ENCODE measurements around the gene HOXA1. TPM values are rescaled to one million over a fixed set of nuclear protein-coding genes. Genes with fewer than 3 reads are reported as not detected.

Gene HOXA1
- total RNA-seq, 6 experiments from 2014 or later: 0.28 to 0.81 (median 0.45) TPM

DNA sequence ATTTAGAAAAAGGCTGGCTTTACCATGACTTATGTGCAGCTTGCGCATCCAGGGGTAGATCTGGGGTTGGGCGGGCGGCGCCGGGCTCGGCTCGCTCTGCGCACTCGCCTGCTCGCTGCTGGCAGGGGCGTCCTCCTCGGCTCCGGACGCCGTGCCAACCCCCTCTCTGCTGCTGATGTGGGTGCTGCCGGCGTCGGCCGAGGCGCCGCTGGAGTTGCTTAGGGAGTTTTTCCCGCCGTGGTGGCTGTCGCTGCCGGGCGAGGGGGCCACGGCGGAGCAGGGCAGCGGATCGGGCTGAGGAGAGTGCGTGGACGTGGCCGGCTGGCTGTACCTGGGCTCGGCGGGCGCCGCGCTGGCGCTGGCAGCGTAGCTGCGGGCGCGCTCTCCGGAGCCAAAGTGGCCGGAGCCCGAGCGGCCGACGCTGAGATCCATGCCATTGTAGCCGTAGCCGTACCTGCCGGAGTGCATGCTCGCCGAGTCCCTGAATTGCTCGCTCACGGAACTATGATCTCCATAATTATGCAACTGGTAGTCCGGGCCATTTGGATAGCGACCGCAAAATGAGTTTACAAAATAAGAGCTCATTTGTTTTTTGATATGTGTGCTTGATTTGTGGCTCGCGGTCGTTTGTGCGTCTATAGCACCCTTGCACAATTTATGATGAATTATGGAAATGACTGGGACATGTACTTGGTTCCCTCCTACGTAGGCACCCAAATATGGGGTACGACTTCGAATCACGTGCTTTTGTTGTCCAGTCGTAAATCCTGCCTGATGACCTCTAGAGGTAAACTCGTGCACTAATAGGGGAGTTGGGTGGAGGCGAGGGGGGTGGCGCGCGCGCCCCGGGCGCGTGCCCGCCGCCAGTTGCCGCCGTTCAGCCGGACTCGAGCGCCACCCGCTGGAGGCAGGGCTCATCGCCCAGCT, 47.5 kb upstream of the HOXA1 start, which contains the start of gene HOXA5:
TSS of gene HOXA5 (minus strand) at position 659 of the 927 bp plus-strand sequence. CDS start at position 585, 74 bp downstream.
- peaks cover 3% of the 10 kb centered on the region; the same call in 1 of the 2 replicates for H3K27me3 Mint-ChIP-seq (ENCODE audit: insufficient read depth)
- peak within 1 kb of the TSS; percentile 86 for H3K4me3 Mint-ChIP-seq
- peaks cover 18% of the 10 kb centered on the region for H3K36me3 Mint-ChIP-seq (ENCODE audit: low read depth)
- peak; percentile 88 for DNase-seq
- peak; percentile 91 for TF ChIP-seq CTCF (IDR thresholded peaks at IDR 0.05)
- peak within 1 kb of the TSS; percentile 62; the same call in 1 of the 2 replicates for H3K27ac Mint-ChIP-seq
- peaks cover 11% of the 10 kb centered on the region for H3K4me1 Mint-ChIP-seq (ENCODE audit: low read depth)
- no peaks in the 10 kb centered on the region for H3K9me3 Mint-ChIP-seq

GRCh38 chr7:27142580-27143022, 46.8 kb upstream of the HOXA1 start:
- Mint-ChIP-seq H3K27ac (no peak overlapping the region), H3K36me3 (ENCODE audit: low read depth) (peaks cover 18% of the 10 kb centered on the region), H3K9me3 (no peaks in the 10 kb centered on the region), H3K4me1 (ENCODE audit: low read depth) (peaks cover 6% of the 10 kb centered on the region; the same call in 1 of the 2 replicates), H3K27me3 (ENCODE audit: insufficient read depth) (peaks cover 3% of the 10 kb centered on the region; the same call in 1 of the 2 replicates), H3K4me3 (peak overlapping the region; percentile 86)
- TF ChIP-seq CTCF (IDR thresholded peaks at IDR 0.05): no peak
- no peak for DNase-seq

GRCh38 chr7:27141923-27142579, 46.3 kb upstream of the HOXA1 start:
- H3K27ac Mint-ChIP-seq: no peak overlapping the region
- no peak overlapping the region for H3K4me3 Mint-ChIP-seq
- DNase-seq: no peak

DNA sequence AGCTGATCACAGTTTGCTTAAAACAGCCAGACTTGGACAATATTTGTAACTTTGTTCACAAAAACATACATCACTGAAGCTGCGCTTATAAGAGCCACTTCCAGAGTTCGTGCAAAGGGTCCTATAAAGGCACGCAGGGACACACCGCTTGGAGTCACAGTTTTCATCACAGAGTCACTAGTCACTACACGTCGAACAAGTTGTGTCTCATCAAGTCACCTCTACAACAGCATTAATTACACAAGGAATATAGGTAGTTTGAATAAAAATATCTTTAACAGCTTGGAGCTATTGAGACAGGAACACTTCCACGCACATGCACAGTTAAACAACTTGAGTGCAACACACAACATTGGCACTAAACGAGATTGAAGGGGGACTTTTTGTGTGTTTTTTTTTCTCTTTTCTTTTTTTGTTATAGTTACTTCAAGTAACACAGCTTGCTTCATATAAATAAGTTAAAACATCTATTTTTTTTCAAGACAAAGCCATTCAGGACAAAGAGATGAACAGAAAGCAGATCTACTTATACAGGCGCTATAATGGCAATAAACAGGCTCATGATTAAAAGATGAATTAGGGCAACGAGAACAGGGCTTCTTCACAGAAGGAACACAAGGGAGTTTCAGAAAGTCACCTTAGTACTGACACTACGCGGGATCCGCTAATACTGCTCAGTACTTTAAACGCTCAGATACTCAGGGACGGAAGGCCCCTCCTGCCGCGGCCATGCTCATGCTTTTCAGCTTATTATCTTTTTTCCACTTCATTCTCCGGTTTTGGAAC, 45.5 kb upstream of the HOXA1 start:
- Mint-ChIP-seq H3K36me3 (ENCODE audit: low read depth) (peaks cover 18% of the 10 kb centered on the region), H3K4me1 (ENCODE audit: low read depth) (peaks cover 8% of the 10 kb centered on the region), H3K4me3 (no peak overlapping the region), H3K9me3 (no peaks in the 10 kb centered on the region), H3K27me3 (ENCODE audit: insufficient read depth) (peaks cover 3% of the 10 kb centered on the region; the same call in 1 of the 2 replicates), H3K27ac (no peak overlapping the region)
- TF ChIP-seq CTCF (IDR thresholded peaks at IDR 0.05): no peak
- DNase-seq: no peak

More at GRCh38 chr7:27141923-27142579, 46.3 kb upstream of the HOXA1 start:
- peaks cover 6% of the 10 kb centered on the region; the same call in 1 of the 2 replicates for H3K4me1 Mint-ChIP-seq (ENCODE audit: low read depth)
- H3K9me3 Mint-ChIP-seq: no peaks in the 10 kb centered on the region
- no peak for TF ChIP-seq CTCF (IDR thresholded peaks at IDR 0.05)
- peaks cover 3% of the 10 kb centered on the region; the same call in 1 of the 2 replicates for H3K27me3 Mint-ChIP-seq (ENCODE audit: insufficient read depth)
- H3K36me3 Mint-ChIP-seq (ENCODE audit: low read depth): peaks cover 18% of the 10 kb centered on the region
